Neutrophil (primary cell): ENCODE data around the gene THAP3.
"Not testable (repeated sequence)": the region's sequence is repeated elsewhere in the genome, so short reads cannot be mapped to it uniquely, and the experiment has no call there.

Experiments used
- H3K27ac ChIP-seq: fragments of 200-600 bp; sonication (generic); 2 replicates; pipeline ENCODE4 v1.5.1; 2016; ENCODE audit warnings: mild to moderate bottlenecking, moderate library complexity
- H3K27me3 ChIP-seq: fragments of 200-600 bp; sonication (generic); 2 replicates; pipeline ENCODE4 v1.6.0; 2016; ENCODE audit warnings: mild to moderate bottlenecking
- H3K36me3 ChIP-seq: fragments of 200-600 bp; sonication (generic); 2 replicates; pipeline ENCODE4 v1.5.1; 2017
- H3K4me1 ChIP-seq, 2 experiments: fragments of 200-600 bp in 1 of 2; sonication (generic) in 1 of 2; 1 replicate in 1 of 2; 2 replicates in 1 of 2; pipeline versions ENCODE4 v1.5.1 to v1.6.1; 2013 to 2016; ENCODE audit warnings: low read depth in 1 of 2, low read length in 1 of 2, mild to moderate bottlenecking in 1 of 2, moderate library complexity in 1 of 2; ENCODE audit not compliant: control insufficient read depth in 1 of 2, insufficient read depth in 1 of 2
- H3K4me3 ChIP-seq, 2 experiments: fragments of 200-600 bp in 1 of 2; sonication (generic) in 1 of 2; 1 replicate in 1 of 2; 2 replicates in 1 of 2; pipeline ENCODE4 v1.5.1; 2013 to 2016; ENCODE audit warnings: low read depth in 1 of 2, low read length in 1 of 2, mild to moderate bottlenecking in 1 of 2, moderate library complexity in 1 of 2
- H3K9me3 ChIP-seq: fragments of 200-600 bp; sonication (generic); 2 replicates; pipeline ENCODE4 v1.5.1; 2016
- CTCF ChIP-seq: fragments of 200-600 bp; sonication (generic); IDR thresholded peaks from 2 replicates; pipeline ENCODE4 v1.5.1; 2016; ENCODE audit warnings: antibody characterized with exemption

Gene THAP3

GRCh38 chr1:6634371-6635052 is 9.8 kb downstream of the THAP3 start:
- peaks cover 90% of the 10 kb centered on the region for H3K36me3 ChIP-seq
- H3K27ac ChIP-seq, result no peak overlapping the region
- no peak for TF ChIP-seq CTCF
- H3K27me3 ChIP-seq, result no peaks in the 10 kb centered on the region
- no peak overlapping the region for H3K4me3 ChIP-seq
- no peaks in the 10 kb centered on the region for H3K4me1 ChIP-seq
- no peaks in the 10 kb centered on the region for H3K9me3 ChIP-seq

GRCh38 chr1:6635161-6635909 is 10.7 kb downstream of the THAP3 start:
- Histone ChIP-seq H3K4me1 (no peaks in the 10 kb centered on the region), H3K9me3 (no peaks in the 10 kb centered on the region), H3K4me3 (no peak overlapping the region), H3K36me3 (peaks cover 86% of the 10 kb centered on the region), H3K27ac (no peak overlapping the region), H3K27me3 (no peaks in the 10 kb centered on the region)
- TF ChIP-seq CTCF, result no peak

- Histone ChIP-seq H3K36me3 (peaks cover 81% of the 10 kb centered on the region), H3K27ac (no peak overlapping the region), H3K9me3 (no peaks in the 10 kb centered on the region), H3K4me1 (no peaks in the 10 kb centered on the region), H3K4me3 (no peak overlapping the region), H3K27me3 (no peaks in the 10 kb centered on the region)
- no peak for TF ChIP-seq CTCF
Observed at GRCh38 chr1:6635910-6636760, 11.5 kb downstream of the THAP3 start.

- not testable (repeated sequence) for H3K4me1 ChIP-seq, H3K27ac ChIP-seq, H3K4me3 ChIP-seq, H3K9me3 ChIP-seq, H3K27me3 ChIP-seq
- H3K36me3 ChIP-seq, result peaks cover 76% of the 10 kb centered on the region
Observed at GRCh38 chr1:6636778-6637177, 12.1 kb downstream of the THAP3 start.

- H3K36me3 ChIP-seq, result peaks cover 68% of the 10 kb centered on the region
- H3K4me3 ChIP-seq, result no peak overlapping the region
- no peaks in the 10 kb centered on the region for H3K4me1 ChIP-seq
- H3K27me3 ChIP-seq, result no peaks in the 10 kb centered on the region
- H3K27ac ChIP-seq, result no peak overlapping the region
- no peak for TF ChIP-seq CTCF
- no peaks in the 10 kb centered on the region for H3K9me3 ChIP-seq
Observed at GRCh38 chr1:6637770-6638169, 13.1 kb downstream of the THAP3 start.
